Inflammatory macrophage treated with lipopolysaccharide for 4 hours (primary cell): Measurements from ENCODE around the gene FAM20A.

ENCODE experiments used
- DNase-seq: peaks from one replicate; pipeline ENCODE4 v3.0.0-alpha.2; 2020

FAM20A gene

GRCh38 chr17:68600931-68601564 is at the start of gene FAM20A:
FAM20A (minus strand) TSS chr17:68601367; CDS start chr17:68600666, 701 bp downstream.
- DNase-seq = peak; percentile 44

DNA sequence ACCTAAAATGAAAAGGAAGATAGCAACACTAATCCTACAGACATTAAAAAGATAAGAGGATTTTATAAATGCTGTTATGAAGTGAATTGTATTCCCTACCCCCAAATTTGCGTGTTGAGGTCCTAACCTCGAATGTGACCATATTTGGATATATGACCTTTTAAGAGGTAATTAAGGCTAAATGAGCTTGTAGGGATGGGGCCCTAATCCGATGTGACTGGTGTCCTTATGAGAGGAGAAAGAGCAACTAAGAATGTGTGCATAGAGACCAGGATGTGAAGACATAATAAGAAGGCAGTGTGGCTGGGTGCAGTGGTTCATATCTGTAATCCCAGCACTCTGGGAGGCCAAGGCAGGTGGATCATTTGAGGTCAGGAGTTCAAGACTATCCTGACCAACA is 48.2 kb upstream of the FAM20A start:
- DNase-seq = no peak

DNA sequence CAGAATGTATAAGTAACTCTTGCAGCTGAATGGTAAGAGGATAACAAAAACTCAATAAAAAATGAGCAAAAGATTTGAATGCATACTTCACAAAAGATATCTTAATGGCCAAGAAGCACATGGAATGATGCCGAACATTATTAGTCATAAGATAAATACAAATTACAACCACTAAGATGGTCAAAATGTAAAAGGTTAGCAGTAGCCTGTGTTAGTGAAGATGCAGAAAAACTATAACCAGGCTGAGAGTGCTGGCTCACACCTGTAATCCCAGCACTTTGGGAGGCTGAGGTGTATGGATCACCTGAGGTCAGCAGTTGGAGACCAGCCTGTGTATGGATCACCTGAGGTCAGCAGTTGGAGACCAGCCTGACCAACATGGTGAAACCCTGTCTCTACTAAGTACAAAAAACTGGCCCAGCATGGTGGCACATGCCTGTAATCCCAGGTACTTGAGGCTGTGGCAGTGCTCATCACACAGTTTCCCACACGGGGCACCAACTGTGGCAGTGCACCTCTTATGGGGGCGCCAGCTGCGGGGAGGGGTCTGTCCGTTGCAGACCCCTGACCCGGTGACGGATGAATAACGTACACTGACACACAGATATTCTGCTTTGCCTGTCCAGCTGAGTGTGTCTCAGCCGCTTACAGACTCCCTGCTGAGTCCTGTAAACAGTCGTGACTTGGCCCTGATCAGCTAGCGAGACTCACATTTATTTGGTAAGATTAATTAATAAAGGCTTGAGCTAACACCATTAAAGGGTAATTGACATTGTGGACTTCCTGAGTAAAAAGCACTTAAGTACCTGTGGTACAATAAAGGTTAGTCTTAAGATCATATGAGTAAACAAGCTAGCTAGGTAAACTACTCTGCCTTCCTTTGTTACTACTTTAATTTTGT is 45.7 kb upstream of the FAM20A start:
- no peak for DNase-seq

GRCh38 chr17:68642118-68642412 is 40.9 kb upstream of the FAM20A start:
- no peak for DNase-seq

- DNase-seq = no peak
Observed at GRCh38 chr17:68641276-68642117, 40.3 kb upstream of the FAM20A start.

GRCh38 chr17:68640242-68640989 is 39.2 kb upstream of the FAM20A start:
- no peak for DNase-seq

DNA sequence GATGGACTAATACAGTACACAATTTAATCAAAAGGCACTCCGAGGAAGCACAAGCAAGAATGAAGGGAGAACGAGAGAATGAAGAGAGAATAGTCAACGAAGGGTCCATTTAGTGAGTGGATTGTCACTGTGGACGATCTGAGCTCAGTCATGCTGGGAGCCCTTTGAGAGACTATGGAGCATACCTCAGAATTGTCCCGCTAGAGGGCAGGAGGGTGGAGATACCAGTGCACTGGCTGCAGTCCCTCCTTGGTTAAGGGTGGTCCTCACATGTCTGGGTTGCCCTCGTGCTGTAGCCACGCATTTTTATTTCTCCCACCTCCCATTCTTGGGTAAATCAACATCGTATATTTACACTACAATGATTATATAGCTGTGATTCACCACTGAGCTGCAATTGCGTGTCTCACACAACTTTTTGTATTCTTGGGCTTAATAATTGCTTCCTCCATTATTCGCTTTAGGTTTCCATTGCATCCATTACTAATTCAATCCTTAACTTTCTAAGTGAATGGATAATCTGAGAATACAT is 33.2 kb upstream of the FAM20A start:
- DNase-seq = no peak

- no peak for DNase-seq
Observed at GRCh38 chr17:68628576-68628957, 27.4 kb upstream of the FAM20A start.

DNA sequence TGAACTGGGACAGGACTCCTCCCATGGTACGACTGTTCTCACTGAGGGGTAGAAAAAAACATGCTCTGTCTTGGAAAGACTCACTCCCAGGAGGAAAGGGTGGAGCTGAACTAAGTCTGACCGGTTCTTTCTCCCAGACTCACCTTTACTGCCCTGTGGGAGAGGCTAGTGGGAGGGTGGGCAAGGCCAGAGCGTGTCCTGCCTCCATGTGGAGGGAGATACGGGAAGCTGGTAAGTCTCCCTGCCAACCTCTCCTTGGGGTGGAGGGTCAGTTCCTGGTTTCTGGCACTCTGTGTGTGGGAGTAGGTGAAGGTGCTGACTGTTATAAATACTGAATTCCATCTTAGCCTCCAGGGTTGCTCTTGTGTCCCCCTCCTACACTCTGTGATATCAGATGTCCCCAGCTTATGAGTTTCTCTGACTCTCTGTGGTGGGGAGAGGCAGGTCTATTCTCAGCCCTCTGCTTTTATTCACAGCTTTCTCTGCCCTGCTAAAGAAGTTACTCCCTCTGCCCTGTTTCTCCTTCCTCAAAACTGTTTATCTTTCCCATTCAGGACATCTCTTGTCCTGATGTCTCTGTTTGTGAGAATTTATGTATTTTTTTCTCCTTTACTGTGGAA is 26.9 kb upstream of the FAM20A start:
- peak; percentile 28 for DNase-seq

GRCh38 chr17:68624381-68624780 is 23.2 kb upstream of the FAM20A start:
- DNase-seq = no peak

- no peak for DNase-seq
Observed at GRCh38 chr17:68623811-68624210, 22.6 kb upstream of the FAM20A start.

GRCh38 chr17:68622423-68622822 is 21.3 kb upstream of the FAM20A start:
- DNase-seq = no peak

GRCh38 chr17:68621065-68621464 is 19.9 kb upstream of the FAM20A start:
- DNase-seq = no peak

GRCh38 chr17:68616334-68616733 is 15.2 kb upstream of the FAM20A start:
- no peak for DNase-seq

- DNase-seq = no peak
Observed at GRCh38 chr17:68614718-68615117, 13.6 kb upstream of the FAM20A start.

GRCh38 chr17:68613739-68614298 is 12.7 kb upstream of the FAM20A start:
- peak; percentile 85 for DNase-seq

DNA sequence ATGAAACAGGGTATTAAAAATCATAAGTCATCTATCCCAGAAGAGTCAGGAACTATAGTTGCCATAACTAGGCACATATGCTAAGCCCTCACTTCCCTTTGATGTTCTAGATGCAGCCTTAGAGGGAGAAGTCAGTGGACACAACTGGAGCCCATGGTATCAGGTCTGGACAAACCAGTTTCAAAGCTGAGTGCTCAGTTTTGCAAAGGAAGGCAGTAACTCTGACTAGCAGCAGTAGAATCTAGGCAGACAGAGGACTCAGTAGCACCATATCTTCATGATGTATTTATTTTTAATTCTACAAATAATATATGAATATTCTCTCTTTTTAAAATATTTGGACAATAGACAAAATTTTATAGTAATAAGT is 11.7 kb upstream of the FAM20A start:
- DNase-seq = no peak

GRCh38 chr17:68612209-68612922 is 11.2 kb upstream of the FAM20A start:
- peak; percentile 56 for DNase-seq

- DNase-seq = no peak
Observed at GRCh38 chr17:68611353-68612208, 10.4 kb upstream of the FAM20A start.

DNA sequence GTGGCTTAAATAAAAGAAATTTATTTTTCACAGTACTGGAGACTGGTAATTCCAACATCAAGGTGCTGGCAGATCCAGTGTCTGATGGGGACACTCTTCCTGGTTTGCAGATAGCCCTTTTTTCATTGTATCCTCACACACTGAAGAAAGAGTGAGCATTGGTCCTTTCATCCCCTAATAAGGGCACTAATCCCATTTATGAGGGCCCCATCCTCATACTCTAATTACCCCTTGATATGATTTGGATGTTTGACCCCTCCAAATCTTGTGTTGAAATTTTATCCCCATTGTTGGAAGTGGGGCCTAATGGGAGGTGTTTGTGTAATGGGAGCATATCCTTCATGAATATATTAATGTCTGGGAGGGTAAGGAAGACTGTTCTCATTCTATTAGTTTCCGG is 9.4 kb upstream of the FAM20A start:
- no peak for DNase-seq
